ENCODE results near the gene SNPH. TPM values are rescaled to one million over a fixed set of nuclear protein-coding genes. Genes with fewer than 3 reads are reported as not detected.

SNPH gene
- total RNA-seq, 4 donors from 2014 or later: 2.1 to 14.0 (median 4.5) TPM

DNA sequence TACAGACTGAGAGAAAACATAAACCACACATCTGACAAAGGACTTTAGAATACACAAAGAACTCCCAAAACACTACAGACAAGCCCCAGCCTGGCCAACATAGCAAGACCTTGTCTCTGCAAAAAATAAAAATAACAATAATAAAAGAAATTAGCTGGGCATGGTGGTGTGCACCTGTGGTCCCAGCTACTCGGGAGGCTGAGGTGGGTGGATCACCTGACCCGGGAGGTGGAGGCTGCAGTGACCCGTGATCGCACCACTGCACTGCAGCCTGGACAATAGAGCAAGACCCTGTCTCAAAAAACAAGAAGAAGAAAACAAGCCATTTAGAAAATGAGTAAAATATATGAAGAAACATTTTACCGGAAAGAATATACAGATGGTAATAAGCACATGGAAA, 49.7 kb downstream of the SNPH start:
- no peaks in the 10 kb centered on the region for H3K36me3 ChIP-seq
- peaks cover 0 to 3% of the 10 kb centered on the region in 2 donors for H3K4me1 ChIP-seq
- TF ChIP-seq POLR2A (IDR thresholded peaks at IDR 0.05): no peak
- TF ChIP-seq, protein P1, sequence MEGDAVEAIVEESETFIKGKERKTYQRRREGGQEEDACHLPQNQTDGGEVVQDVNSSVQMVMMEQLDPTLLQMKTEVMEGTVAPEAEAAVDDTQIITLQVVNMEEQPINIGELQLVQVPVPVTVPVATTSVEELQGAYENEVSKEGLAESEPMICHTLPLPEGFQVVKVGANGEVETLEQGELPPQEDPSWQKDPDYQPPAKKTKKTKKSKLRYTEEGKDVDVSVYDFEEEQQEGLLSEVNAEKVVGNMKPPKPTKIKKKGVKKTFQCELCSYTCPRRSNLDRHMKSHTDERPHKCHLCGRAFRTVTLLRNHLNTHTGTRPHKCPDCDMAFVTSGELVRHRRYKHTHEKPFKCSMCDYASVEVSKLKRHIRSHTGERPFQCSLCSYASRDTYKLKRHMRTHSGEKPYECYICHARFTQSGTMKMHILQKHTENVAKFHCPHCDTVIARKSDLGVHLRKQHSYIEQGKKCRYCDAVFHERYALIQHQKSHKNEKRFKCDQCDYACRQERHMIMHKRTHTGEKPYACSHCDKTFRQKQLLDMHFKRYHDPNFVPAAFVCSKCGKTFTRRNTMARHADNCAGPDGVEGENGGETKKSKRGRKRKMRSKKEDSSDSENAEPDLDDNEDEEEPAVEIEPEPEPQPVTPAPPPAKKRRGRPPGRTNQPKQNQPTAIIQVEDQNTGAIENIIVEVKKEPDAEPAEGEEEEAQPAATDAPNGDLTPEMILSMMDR (IDR thresholded peaks at IDR 0.05): no peak
- no peaks in the 10 kb centered on the region for H3K27me3 ChIP-seq
- intact Hi-C loops (cut with DNase I; ENCODE audit: low total_unique reads): loop anchor here (10.0 kb wide), 1 partner anchor 149 kb away; the partner anchor contains the start of gene NSFL1C
- no peak overlapping the region for H3K4me3 ChIP-seq
- DNase-seq: no peak
- no peak overlapping the region for H3K27ac ChIP-seq
- no peaks in the 10 kb centered on the region for H3K9me3 ChIP-seq

DNA sequence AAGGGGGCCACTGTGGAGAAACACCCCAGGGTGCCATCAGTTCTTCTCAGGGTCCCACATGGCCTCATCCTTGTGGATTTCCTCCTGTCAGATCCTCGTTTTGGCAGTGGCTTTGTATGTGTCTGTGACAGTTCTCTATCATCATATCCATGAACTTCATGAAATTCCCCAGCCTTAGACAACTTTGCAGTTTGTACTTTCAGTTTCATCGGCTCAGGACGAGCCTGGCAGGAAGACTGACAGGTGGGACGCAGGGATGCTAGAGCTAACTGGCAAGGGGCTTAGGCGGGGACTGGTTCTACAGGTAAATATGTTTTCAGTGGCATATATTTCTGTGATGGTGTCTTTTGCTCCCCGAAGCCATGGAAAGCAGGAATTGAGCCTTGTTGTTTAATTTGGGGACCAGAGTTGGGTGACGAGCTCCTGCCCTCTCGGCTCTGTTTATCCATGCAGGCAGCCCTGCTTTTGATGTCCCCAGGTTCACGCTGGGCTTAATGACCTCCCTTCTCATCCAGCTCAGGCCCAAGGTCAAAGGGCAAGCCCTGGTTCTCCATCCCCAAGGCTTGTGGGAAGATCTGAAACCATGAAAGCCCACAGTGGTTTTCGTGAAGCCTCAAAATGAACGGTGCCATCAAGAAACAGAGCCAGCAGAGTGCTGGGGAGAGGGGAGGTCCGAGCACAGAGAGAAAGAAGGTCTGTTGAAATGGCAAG, 51.6 kb downstream of the SNPH start:
- H3K36me3 ChIP-seq: no peaks in the 10 kb centered on the region
- H3K27ac ChIP-seq: no peak overlapping the region
- intact Hi-C loops (cut with DNase I; ENCODE audit: low total_unique reads): loop anchor here (10.0 kb wide), 1 partner anchor 147 kb away; the partner anchor contains the start of gene NSFL1C
- H3K9me3 ChIP-seq: no peaks in the 10 kb centered on the region
- no peaks in the 10 kb centered on the region for H3K27me3 ChIP-seq
- DNase-seq: no peak
- TF ChIP-seq POLR2A (IDR thresholded peaks at IDR 0.05): no peak
- TF ChIP-seq, protein P1 (IDR thresholded peaks at IDR 0.05): no peak
- no peak overlapping the region for H3K4me3 ChIP-seq
- peaks cover 0 to 3% of the 10 kb centered on the region in 2 donors for H3K4me1 ChIP-seq

DNA sequence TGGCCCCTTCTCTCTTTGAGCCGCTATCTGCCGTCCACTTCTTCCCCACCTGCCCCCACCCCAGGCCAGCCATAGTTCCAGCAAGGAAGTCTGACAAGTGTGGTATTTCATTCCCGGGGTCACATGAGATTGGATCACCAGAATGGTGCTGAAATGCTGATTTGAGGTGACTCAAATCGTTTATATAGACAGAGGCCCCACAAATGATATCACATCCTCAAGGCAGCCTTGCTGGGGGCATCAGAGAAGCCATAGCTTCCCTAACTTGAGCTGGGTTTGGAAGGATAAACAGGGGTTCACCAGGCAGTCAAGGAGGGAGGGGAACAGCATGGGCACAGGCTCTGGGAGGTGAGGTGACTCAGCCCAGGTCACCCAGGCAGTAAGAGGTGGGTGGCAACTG, 53.0 kb downstream of the SNPH start:
- Histone ChIP-seq H3K27ac (no peak overlapping the region), H3K4me3 (no peak overlapping the region), H3K9me3 (no peaks in the 10 kb centered on the region), H3K27me3 (no peaks in the 10 kb centered on the region), H3K36me3 (no peaks in the 10 kb centered on the region), H3K4me1 (no peaks in the 10 kb centered on the region)
- no peak for DNase-seq
- intact Hi-C loops (cut with DNase I; ENCODE audit: low total_unique reads): loop anchor here (10.0 kb wide), 1 partner anchor 146 kb away; the partner anchor contains the start of gene NSFL1C
- TF ChIP-seq, protein P1 (IDR thresholded peaks at IDR 0.05): no peak
- no peak for TF ChIP-seq POLR2A (IDR thresholded peaks at IDR 0.05)

DNA sequence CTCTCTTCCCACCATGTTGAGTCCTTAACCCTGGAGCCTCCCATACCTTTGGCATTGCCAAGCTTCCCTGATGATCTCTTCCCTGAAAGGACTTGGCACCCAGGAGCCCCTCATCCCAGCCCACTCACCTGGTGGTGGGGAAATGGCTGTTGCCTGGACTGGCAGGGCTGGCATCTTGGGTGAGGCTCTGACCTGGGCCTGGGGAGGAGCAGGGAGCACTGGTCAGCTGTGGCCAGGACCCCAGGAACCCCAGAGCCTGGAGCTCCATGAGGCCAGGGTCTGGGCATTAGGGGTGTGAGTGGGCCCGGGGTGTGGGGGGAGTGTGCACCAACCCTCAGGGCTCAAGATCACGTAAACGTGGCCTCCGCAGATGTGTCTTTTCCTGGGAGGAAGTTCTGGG, 53.4 kb downstream of the SNPH start:
- H3K36me3 ChIP-seq: no peaks in the 10 kb centered on the region
- TF ChIP-seq POLR2A (IDR thresholded peaks at IDR 0.05): no peak
- TF ChIP-seq, protein P1 (IDR thresholded peaks at IDR 0.05): no peak
- no peak overlapping the region for H3K27ac ChIP-seq
- DNase-seq: no peak
- peaks cover 0 to under 1% of the 10 kb centered on the region in 2 donors for H3K4me1 ChIP-seq
- H3K4me3 ChIP-seq: no peak overlapping the region
- H3K27me3 ChIP-seq: no peaks in the 10 kb centered on the region
- intact Hi-C loops (cut with DNase I; ENCODE audit: low total_unique reads): loop anchor here (10.0 kb wide), 1 partner anchor 145 kb away; the partner anchor contains the start of gene NSFL1C
- no peaks in the 10 kb centered on the region for H3K9me3 ChIP-seq

DNA sequence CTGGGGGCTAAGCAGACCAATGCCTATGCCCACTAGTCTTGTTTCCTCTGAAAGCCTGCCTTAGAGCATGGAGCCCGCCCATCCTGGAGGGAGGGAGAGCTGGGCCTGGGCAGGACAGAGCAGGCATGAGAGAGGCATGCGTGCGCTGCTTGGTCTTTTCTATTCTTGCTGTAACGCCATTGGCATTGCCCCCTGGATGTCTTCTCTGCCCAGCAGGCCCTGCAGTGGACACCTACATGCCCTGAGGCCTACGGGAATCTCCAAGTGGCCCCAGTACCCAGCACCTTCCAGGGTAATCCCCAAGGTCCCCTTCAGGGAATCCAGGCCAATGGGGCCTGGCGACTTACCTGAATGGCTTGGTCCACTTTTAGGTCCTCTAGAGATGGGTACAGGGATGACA, 53.9 kb downstream of the SNPH start:
- intact Hi-C loops (cut with DNase I; ENCODE audit: low total_unique reads): loop anchor here (5.0 kb wide), 1 partner anchor 72 kb away; the partner anchor contains the start of gene FKBP1A

More for the DNA sequence above, 53.9 kb downstream of the SNPH start:
- Histone ChIP-seq H3K9me3 (no peaks in the 10 kb centered on the region), H3K27me3 (no peaks in the 10 kb centered on the region), H3K36me3 (no peaks in the 10 kb centered on the region), H3K27ac (no peak overlapping the region), H3K4me1 (peaks cover 0 to 5% of the 10 kb centered on the region in 2 donors), H3K4me3 (no peak overlapping the region)
- no peak for TF ChIP-seq POLR2A (IDR thresholded peaks at IDR 0.05)
- TF ChIP-seq, protein P1 (IDR thresholded peaks at IDR 0.05): no peak
- DNase-seq: no peak
